Measurements from ENCODE around the gene IL31. TPM values are rescaled to one million over a fixed set of nuclear protein-coding genes. Genes with fewer than 3 reads are reported as not detected.

IL31 gene
- total RNA-seq, 1 donor from 2014 or later, result not detected

- H3K36me3 ChIP-seq (ENCODE audit: control insufficient read depth, insufficient read depth, low read length), result no peaks in the 10 kb centered on the region
- no peak for DNase-seq (ENCODE audit: low read depth)
- FAIRE-seq, result no peak
These were observed 28.0 kb upstream of the IL31 start for GRCh38 chr12:122202017-122202416.

DNA sequence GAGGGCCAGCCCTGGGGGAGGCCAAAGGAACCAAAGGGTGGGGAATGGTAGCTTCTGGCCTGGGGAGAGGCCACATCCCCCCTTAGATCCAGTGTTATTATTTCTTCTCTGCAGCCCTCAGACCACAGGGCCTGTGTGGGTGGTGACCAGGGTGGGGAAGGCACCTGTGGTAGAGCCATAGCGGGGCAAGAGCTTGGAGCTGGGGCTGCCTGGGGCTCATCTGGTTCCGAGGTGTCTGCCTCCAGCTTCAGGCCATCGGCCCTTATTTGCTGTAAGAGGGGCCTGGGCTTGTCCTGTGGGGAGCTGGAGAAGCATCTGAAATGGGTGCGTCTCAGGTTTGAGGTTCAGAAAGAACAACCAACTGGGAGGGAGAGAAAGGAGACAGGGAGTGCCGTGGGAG is 27.4 kb upstream of the IL31 start:
- DNase-seq (ENCODE audit: low read depth), result no peak
- no peak overlapping the region for H3K4me3 ChIP-seq (ENCODE audit: low read depth, low read length)
- no peak for FAIRE-seq
- no peak for TF ChIP-seq CTCF (IDR thresholded peaks at IDR 0.05; ENCODE audit: insufficient read depth, low read length, severe bottlenecking)
- H3K36me3 ChIP-seq (ENCODE audit: control insufficient read depth, insufficient read depth, low read length), result no peaks in the 10 kb centered on the region
- no peaks in the 10 kb centered on the region for H3K27me3 ChIP-seq (ENCODE audit: control insufficient read depth, insufficient read depth, low read length)

More at GRCh38 chr12:122202017-122202416, 28.0 kb upstream of the IL31 start:
- TF ChIP-seq CTCF (IDR thresholded peaks at IDR 0.05; ENCODE audit: insufficient read depth, low read length, severe bottlenecking), result no peak
- Histone ChIP-seq H3K4me3 (ENCODE audit: low read depth, low read length) (no peak overlapping the region), H3K27me3 (ENCODE audit: control insufficient read depth, insufficient read depth, low read length) (no peaks in the 10 kb centered on the region)

GRCh38 chr12:122200541-122201175 is 26.6 kb upstream of the IL31 start:
- Histone ChIP-seq H3K4me3 (ENCODE audit: low read depth, low read length) (no peak overlapping the region), H3K27me3 (ENCODE audit: control insufficient read depth, insufficient read depth, low read length) (no peaks in the 10 kb centered on the region), H3K36me3 (ENCODE audit: control insufficient read depth, insufficient read depth, low read length) (no peaks in the 10 kb centered on the region)
- no peak for DNase-seq (ENCODE audit: low read depth)
- no peak for FAIRE-seq
- no peak for TF ChIP-seq CTCF (IDR thresholded peaks at IDR 0.05; ENCODE audit: insufficient read depth, low read length, severe bottlenecking)

GRCh38 chr12:122199484-122200355 is 25.7 kb upstream of the IL31 start:
- FAIRE-seq (no peak), DNase-seq (ENCODE audit: low read depth) (no peak)
- Histone ChIP-seq H3K36me3 (ENCODE audit: control insufficient read depth, insufficient read depth, low read length) (no peaks in the 10 kb centered on the region), H3K4me3 (ENCODE audit: low read depth, low read length) (no peak overlapping the region), H3K27me3 (ENCODE audit: control insufficient read depth, insufficient read depth, low read length) (no peaks in the 10 kb centered on the region)
- no peak for TF ChIP-seq CTCF (IDR thresholded peaks at IDR 0.05; ENCODE audit: insufficient read depth, low read length, severe bottlenecking)

DNA sequence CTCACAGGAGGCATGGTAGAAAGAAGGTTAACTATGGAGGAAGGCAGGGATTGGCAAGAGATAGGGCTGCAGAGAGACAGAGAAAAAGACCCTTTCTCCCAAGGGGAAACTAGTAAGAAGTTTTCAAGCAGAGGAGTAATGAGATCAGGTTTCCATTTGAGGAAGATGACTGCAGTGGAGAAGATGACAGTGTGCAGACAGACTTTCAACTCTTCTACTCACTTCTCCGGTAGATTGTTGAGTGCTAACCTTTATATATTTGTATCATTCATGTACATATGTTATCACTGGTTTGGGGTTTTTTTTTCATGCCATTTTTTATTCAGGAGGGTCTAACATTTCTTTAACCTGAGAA is 23.6 kb upstream of the IL31 start:
- FAIRE-seq (no peak), DNase-seq (ENCODE audit: low read depth) (peak; percentile 32)
- no peak for TF ChIP-seq CTCF (IDR thresholded peaks at IDR 0.05; ENCODE audit: insufficient read depth, low read length, severe bottlenecking)
- Histone ChIP-seq H3K36me3 (ENCODE audit: control insufficient read depth, insufficient read depth, low read length) (no peaks in the 10 kb centered on the region), H3K4me3 (ENCODE audit: low read depth, low read length) (no peak overlapping the region), H3K27me3 (ENCODE audit: control insufficient read depth, insufficient read depth, low read length) (no peaks in the 10 kb centered on the region)
